NCI-H1436 (cell line): ENCODE data around the gene ADGRL2.

Source experiments
- DNase-seq: peaks from one replicate; lab custom pipeline; 2025; lab: John Stamatoyannopoulos, UW

ADGRL2 gene

DNA sequence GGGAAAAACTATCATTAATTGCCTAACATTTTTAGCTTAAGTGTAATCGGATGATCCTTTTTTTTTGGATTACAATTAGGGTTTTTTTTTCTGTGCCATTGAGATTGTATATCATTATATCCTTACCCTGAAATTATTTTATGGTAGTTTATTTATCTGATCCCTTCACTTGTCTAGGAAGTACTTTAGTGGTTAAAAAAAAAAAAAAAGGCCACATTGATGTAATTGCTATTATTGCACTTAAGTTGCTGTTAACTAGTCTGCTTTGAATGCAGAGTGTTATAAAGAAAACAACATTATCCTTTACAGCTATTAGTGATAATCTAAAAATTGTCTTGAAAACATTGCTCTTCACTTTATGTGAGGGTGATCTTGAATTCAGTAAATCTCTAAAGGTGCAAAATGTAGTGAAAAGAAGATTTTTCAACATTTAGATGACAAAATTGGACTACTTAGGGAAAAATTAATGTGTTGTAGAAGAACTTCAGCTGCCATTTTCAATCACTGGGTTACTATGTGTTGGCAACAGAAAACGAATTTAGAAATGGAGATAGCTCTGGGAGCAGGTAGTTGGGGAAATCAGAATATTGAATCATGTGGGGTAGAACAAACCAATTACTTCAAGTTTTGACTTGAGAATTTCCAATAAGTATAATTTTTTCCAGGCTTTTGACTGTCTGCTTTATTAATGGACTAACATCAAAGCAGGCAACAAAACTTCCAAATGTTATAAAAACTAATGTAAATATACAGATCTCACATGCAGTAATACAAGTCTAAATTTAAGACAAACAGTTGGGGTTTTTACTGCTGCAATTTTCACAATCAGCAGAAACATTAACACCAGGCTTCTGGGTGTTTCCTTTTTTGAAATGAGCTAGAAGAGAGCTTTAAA lies 5.0 kb downstream of the ADGRL2 start:
- DNase-seq: peak; percentile 24

DNA sequence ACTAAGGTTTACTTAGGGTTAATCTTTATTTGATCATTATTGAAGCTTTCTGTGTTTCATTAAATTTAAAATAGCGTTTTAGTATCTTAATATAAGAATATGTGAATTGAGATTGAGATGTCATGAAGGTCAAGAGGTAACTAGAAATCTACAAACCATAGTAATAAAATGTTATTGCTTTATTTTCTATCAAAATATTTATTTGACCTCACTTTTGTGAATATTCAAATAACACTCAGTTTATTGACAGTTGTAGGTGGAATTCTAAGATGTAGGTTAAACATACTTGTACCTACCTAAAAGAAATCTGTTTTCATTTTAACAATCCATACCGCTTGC lies 5.7 kb downstream of the ADGRL2 start:
- no peak for DNase-seq

GRCh38 chr1:81808760-81809159 lies 8.0 kb downstream of the ADGRL2 start:
- DNase-seq: no peak

- DNase-seq: no peak
These were observed 9.1 kb downstream of the ADGRL2 start for GRCh38 chr1:81809808-81810207.

DNA sequence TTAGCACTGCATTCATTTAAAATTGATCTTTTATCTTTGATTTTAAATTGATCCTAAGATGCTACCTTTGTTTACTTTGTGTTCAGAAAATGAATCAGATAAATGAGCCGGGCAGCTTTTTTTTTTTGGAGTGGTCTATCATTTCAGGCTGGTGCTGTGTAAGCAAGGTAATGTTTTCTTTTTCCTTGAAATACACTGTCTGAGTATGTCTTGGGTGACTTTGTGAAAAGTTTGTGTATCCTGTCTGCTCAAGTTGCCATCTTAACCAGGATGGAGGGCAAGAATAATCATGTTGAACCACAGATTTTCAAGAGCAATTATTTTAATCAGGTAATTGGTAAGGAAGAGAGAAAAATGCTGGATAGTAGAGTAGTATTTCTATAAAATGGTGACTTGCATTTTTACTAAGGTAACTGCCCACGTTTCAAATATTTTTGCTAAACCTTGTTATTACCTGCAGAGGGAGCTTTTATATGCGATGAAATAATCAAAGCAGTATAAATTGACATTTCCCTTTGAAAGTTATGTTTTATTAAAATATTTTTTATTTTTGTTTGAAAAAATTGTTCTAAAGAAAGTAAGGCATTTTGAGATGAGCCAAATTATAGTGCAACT lies 11.1 kb downstream of the ADGRL2 start:
- no peak for DNase-seq

- DNase-seq: no peak
These were observed 12.0 kb downstream of the ADGRL2 start for GRCh38 chr1:81812712-81813111.

DNA sequence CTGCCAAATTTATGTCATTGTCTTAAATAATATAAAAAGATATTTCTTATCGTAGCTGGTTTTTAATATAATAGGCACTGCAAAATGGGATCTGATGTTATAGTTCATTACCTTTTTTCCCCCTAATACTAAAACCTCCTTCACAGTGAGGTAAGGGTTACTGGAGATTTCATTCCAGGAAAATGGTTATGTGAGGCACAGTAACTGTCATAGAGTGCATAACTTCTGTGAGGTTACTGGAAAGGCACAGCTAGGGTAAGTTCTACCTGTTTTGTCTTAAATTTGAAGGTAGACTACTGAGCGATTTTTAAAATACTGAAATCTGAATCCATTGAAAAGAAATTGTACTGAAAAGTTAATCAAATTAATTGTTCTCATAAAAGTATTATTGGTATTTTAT lies 13.0 kb downstream of the ADGRL2 start:
- DNase-seq: no peak

DNA sequence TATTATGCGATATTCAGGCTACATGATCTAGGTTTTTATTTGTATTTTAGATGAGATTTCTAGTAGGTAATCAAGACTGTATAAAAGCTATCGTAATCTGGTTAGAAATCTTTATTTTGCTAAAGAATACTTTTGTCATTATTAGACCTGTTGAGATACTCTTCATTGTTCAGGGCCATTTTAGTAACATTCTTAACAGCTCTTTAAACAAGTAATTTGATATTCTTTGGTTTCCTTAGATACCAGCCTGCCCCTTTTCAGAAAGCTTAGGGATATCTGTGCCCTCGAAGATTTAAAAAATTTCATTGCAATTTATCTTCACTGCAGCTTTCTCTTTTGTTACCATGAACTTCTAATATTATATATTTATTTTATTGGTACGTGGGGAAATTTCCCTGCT lies 18.9 kb downstream of the ADGRL2 start:
- DNase-seq: no peak

DNA sequence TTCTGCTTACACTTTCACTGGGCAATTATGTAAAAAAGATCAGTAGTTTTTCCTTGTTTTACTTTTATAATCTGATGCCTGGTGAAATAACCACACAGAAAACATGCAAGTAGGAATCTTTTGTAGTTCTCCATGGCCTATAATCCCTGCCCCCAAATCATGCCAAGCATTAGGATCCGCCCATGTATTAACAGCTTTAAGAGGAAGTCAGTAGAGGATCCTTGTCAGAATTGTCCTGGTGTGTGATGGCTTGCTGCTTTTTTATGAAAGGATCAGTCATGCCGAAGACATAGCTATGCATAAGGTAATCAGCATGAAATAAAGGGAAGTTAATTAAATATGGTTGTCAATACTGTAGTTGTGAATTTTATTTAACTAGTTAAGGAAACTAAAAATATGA lies 20.0 kb downstream of the ADGRL2 start:
- no peak for DNase-seq

- DNase-seq: no peak
These were observed 22.3 kb downstream of the ADGRL2 start for GRCh38 chr1:81823082-81823481.

- DNase-seq: no peak
These were observed 24.0 kb downstream of the ADGRL2 start for GRCh38 chr1:81824759-81825158.

DNA sequence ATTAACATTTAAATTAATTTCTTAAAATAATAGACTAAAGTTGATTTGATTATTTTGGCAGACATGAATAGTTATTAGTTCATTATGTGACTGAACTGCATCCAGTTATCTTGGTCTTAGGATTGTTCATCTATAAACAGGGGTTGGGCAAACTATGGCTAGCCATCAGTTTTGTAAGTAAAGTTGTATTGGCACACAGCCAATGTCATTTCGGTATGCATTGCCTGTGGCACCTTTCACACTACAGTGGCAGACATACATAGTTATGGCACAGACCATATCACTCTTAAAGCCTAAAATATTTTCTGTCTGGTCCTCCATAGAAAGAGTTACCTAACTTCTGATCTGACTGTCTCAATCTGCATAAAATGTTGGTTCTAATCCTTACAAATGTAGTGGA lies 27.2 kb downstream of the ADGRL2 start:
- DNase-seq: no peak

DNA sequence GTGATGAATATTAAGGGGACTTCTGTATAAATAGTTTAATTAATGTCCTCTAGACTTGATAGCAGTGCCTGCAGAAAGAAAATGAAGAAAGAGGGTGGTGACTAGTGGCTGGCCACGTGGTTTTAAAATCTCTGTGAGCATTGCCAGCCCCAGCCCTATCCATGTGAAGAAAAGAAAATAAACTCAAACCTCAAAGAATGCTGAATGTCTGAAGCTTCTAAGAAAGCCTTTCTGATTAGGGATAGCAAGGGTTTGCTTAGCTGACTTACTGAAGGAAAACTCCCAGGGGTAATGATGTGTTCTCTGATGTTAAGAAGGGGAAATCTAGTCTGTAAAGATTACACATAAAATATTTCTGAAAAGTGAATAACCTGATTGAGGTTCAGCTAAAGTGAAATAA lies 31.8 kb downstream of the ADGRL2 start:
- no peak for DNase-seq

- DNase-seq: no peak
These were observed 33.0 kb downstream of the ADGRL2 start for GRCh38 chr1:81833722-81834121.

DNA sequence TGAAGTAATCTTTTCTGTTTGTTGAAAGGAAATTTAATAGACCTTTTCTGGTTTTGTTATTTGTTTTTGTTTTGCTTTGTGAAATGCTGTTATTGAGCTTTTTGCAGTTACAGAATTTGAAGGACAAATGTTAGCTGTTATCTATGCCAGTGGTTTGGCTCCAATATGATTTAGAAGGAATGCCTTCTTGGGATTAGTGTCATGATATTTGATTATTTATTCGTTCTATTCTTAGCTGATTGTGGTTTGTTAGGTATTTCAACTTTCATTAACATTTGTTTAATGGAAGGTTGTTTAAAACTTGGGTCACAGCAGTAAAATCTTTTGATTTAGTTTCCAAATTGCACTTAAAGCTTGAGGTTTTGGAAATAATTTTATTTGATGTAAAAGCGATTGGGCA lies 33.5 kb downstream of the ADGRL2 start:
- DNase-seq: no peak

DNA sequence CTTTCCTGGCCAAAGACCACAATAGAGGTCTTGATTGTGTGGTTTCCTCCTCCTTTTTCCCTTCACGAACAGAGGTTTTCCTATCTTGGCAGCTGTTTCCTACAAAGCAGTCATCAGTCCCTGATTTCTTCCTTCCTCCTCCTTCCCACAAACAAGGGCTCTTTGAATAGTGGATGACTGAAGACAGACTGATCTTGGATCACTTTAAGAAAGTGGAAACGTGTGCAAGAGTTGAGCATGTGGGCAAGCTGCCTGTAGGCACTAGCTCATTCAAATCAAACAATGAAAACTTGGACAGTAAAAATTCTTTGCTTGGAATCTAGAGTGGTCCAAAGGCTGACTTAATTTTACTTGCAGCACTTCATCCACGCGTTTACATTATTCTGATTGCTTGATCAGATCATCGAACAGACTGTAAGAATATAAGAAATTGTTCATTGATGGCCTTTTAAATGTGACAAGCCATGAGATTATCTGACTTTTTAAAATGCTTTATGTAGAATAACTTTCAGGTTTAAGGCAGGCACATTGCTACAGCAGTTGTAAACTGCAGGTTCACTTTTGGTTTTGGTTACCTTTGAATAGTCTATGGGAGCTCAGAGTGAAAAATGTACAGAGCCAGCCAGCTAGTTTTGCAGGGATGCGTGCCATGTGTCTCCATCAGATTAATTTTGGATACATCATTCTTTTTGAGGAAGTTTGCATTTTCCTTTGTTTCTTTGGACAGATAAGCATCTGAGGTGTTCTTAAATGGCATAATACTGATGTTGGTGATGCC lies 34.4 kb downstream of the ADGRL2 start:
- no peak for DNase-seq

DNA sequence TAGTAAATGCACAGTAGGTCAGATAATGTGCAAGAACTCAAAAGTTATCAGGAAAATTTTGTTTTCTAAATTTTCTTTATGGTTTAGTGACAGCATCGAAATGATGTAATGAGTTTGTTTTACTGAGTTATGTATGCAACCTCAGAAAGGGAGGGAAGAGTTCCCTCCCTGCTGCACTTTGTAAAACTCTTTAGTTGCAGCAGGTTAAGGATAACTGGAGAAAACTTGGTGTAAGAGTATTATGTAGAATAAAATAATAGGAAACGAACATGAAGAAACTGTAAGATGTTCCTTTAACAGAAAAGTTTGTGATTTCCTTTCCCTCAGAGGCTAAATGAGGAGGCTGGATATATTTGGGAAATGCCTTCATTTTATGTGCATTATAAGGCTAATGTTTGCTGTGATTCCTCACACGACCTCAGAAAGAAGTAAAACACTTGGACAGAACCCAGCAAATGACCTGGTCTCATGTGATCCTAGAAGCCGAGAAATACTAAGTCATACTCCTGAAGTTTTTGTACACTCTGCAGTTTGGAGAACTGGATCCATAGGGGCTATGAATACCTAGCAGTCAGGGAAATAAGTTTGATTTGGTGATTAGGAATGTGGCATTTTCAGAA lies 35.4 kb downstream of the ADGRL2 start:
- no peak for DNase-seq

- no peak for DNase-seq
These were observed 38.0 kb downstream of the ADGRL2 start for GRCh38 chr1:81838600-81839218.

DNA sequence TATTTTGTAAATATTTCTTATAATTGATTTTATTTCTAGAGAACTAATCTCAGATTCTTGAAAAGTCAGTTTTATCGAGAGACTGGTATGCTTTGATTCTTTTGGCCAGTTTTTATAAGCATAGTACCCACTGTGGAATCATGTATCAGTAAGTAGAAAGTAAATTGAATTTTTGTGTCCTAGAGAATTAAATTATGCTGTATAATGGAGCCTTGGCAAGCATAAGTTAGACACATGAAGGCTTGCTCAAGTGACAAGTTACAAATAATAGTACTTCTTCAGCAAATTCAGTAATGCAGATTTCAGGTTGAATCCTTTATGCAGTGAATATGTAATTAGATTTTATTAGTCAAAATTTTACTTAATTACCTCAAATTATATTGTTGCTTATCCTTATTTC lies 40.1 kb downstream of the ADGRL2 start:
- DNase-seq: no peak

GRCh38 chr1:81841795-81842194 lies 41.1 kb downstream of the ADGRL2 start:
- no peak for DNase-seq

GRCh38 chr1:81844477-81844876 lies 43.7 kb downstream of the ADGRL2 start:
- no peak for DNase-seq

DNA sequence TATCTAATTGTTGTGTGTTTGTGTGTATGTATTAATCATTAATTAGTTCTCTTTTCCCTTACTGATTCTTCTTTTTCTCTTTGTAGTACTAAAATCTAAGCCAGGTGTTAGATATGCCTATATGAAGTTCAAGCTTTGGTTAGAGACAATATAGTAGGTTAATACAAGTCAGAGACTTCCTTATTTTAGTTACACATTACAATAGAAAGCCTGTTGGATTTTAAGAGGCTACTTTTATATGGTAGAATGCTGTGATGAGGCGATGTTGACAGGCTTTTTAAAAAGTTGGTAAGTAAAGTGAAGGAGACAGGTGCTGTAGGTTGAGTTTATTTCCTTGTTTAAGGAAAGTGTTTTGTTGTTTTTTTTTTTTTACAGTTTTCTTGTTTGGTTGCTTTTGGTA lies 45.9 kb downstream of the ADGRL2 start:
- no peak for DNase-seq
